Effector memory CD4-positive, alpha-beta T cell (primary cell): ENCODE results near the gene TRA2A.

Source experiments
- DNase-seq, 3 donors: peaks; one replicate each; pipeline ENCODE4 v3.0.0-alpha.2; 2020
- H3K27ac ChIP-seq: 2 replicates; pipeline ENCODE4 v1.7.0; 2013; ENCODE audit warnings: mild to moderate bottlenecking, low read length, moderate library complexity; ENCODE audit not compliant: insufficient read depth, poor library complexity, severe bottlenecking
- H3K27me3 ChIP-seq: replicated peaks from 2 replicates; pipeline ENCODE4 v1.7.0; 2013; ENCODE audit warnings: mild to moderate bottlenecking, low read length; ENCODE audit not compliant: insufficient read depth, control insufficient read depth, poor library complexity, severe bottlenecking
- H3K36me3 ChIP-seq: 2 replicates; pipeline ENCODE4 v1.7.0; 2013; ENCODE audit warnings: mild to moderate bottlenecking, low read length, moderate library complexity; ENCODE audit not compliant: control insufficient read depth, insufficient read depth
- H3K4me1 ChIP-seq: 2 replicates; pipeline ENCODE4 v1.7.0; 2013; ENCODE audit warnings: low read length, mild to moderate bottlenecking; ENCODE audit not compliant: control insufficient read depth, insufficient read depth, poor library complexity, severe bottlenecking
- H3K4me3 ChIP-seq: 2 replicates; pipeline ENCODE4 v1.7.0; 2013; ENCODE audit warnings: low read length, low read depth, mild to moderate bottlenecking; ENCODE audit not compliant: insufficient read depth, poor library complexity, severe bottlenecking
- H3K9me3 ChIP-seq: 2 replicates; pipeline ENCODE4 v1.7.0; 2013; ENCODE audit warnings: mild to moderate bottlenecking, low read length, moderate library complexity; ENCODE audit not compliant: control insufficient read depth

TRA2A gene

GRCh38 chr7:23471106-23471859 is 60.5 kb downstream of the TRA2A start:
- H3K36me3 ChIP-seq: no peaks in the 10 kb centered on the region
- H3K4me1 ChIP-seq: peaks cover 49% of the 10 kb centered on the region
- H3K27ac ChIP-seq: no peak overlapping the region
- no peaks in the 10 kb centered on the region for H3K9me3 ChIP-seq
- no peak for DNase-seq
- H3K4me3 ChIP-seq: peak overlapping the region; percentile 15
- peaks cover 99% of the 10 kb centered on the region for H3K27me3 ChIP-seq

GRCh38 chr7:23470330-23471105 is 61.3 kb downstream of the TRA2A start, which contains the start of gene IGF2BP3:
Gene IGF2BP3, minus strand, starts transcription at chr7:23470491. Its CDS starts 381 bp downstream, at chr7:23470110.
- Histone ChIP-seq H3K27ac (no peak within 1 kb of the TSS), H3K27me3 (peaks cover 94% of the 10 kb centered on the region), H3K36me3 (no peaks in the 10 kb centered on the region), H3K4me1 (peaks cover 49% of the 10 kb centered on the region), H3K4me3 (peak within 1 kb of the TSS; percentile 50), H3K9me3 (no peaks in the 10 kb centered on the region)
- no peak for DNase-seq

DNA sequence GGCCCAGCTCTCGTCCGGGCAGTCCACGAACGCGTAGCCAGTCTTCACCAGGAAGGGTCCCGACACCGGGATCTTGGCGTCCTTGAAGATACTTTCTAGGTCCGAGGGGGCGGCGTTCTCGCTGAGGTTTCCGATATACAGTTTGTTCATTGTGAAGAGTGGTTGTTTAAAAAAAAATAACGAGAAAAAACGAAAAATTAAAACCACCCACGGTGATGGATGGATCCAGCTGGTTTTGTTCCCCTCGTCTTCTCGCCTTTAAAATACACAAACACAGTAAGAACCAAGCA is 61.9 kb downstream of the TRA2A start:
- H3K36me3 ChIP-seq: no peaks in the 10 kb centered on the region
- no peak overlapping the region for H3K27ac ChIP-seq
- H3K4me3 ChIP-seq: no peak overlapping the region
- H3K27me3 ChIP-seq: peaks cover 94% of the 10 kb centered on the region
- no peak for DNase-seq
- no peaks in the 10 kb centered on the region for H3K9me3 ChIP-seq
- H3K4me1 ChIP-seq: peaks cover 49% of the 10 kb centered on the region

- no peak for DNase-seq
- H3K27me3 ChIP-seq: peaks cover 90% of the 10 kb centered on the region
- H3K4me3 ChIP-seq: peak overlapping the region; percentile 50
- no peaks in the 10 kb centered on the region for H3K36me3 ChIP-seq
- H3K27ac ChIP-seq: no peak overlapping the region
- H3K9me3 ChIP-seq: no peaks in the 10 kb centered on the region
- peaks cover 48% of the 10 kb centered on the region for H3K4me1 ChIP-seq
Measured at GRCh38 chr7:23469150-23469960, 62.4 kb downstream of the TRA2A start.

GRCh38 chr7:23468526-23469149 is 63.1 kb downstream of the TRA2A start:
- Histone ChIP-seq H3K27ac (no peak overlapping the region), H3K36me3 (no peaks in the 10 kb centered on the region), H3K27me3 (peaks cover 83% of the 10 kb centered on the region), H3K4me3 (peak overlapping the region; percentile 50), H3K9me3 (no peaks in the 10 kb centered on the region), H3K4me1 (peaks cover 41% of the 10 kb centered on the region)
- no peak for DNase-seq

DNA sequence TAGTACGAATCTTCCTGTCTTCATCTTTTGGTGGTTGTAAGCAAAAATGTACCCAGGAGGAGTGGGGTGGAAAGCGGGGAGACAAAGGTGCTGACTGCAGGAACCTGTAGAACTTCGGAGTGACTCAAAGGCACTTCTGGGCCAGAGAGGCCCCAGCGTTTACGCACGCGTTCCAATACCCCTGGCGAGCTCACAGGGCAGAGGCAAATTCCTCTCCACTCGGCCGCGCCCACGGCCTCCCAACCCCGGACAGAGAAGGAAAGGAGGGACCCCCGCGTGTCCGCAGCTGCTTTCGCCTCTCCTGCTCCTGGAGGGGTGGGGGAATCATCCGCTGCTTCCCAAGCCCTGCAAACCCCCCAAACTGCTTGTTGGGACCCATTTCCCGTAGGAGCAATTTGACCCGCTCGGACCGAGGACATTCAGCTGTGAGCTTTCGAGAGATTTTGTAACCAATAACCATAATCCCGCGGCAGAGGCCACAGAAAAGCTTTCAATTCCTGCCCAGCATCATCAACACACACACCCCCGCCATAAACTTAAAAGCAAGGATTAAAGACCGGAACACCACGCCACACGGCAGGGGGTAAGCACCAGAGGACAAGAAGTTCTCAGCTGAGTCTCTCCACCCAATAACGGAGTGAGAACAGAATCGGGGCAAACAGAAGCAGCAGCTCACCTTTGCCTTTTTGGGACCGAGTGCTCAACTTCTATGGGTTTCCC is 63.8 kb downstream of the TRA2A start:
- Histone ChIP-seq H3K4me3 (peak overlapping the region; percentile 26), H3K36me3 (no peaks in the 10 kb centered on the region), H3K9me3 (no peaks in the 10 kb centered on the region), H3K4me1 (peaks cover 40% of the 10 kb centered on the region), H3K27me3 (peaks cover 76% of the 10 kb centered on the region), H3K27ac (no peak overlapping the region)
- no peak for DNase-seq

DNA sequence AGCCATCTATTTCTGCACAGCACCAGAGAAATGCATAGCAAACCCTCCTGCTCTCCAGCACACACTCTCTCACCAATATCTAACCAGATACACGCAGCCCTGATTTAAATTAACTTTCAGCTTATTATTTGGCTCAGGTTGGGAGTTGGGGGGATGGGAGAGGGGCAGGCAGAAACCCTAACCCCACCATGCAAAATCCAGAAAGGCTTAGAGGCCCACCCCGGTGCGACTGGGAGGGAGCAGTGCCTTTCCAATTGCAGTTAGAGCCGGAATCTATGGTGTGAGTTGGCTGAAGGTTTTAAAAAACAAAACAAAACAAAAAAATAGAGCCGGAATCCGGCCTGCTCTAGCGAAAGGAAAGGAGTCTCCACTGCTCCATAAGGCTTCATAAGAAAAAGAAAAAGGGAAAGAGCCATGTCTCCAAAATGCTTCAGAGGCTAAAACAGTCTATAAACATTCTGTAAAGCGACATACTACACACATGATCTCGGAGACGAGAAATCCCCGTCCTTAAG is 64.4 kb downstream of the TRA2A start:
- no peak for DNase-seq
- peaks cover 40% of the 10 kb centered on the region for H3K4me1 ChIP-seq
- H3K9me3 ChIP-seq: no peaks in the 10 kb centered on the region
- H3K4me3 ChIP-seq: no peak overlapping the region
- H3K27ac ChIP-seq: no peak overlapping the region
- H3K27me3 ChIP-seq: peaks cover 70% of the 10 kb centered on the region
- no peaks in the 10 kb centered on the region for H3K36me3 ChIP-seq

GRCh38 chr7:23462846-23463245 is 68.9 kb downstream of the TRA2A start:
- no peaks in the 10 kb centered on the region for H3K9me3 ChIP-seq
- DNase-seq: no peak
- H3K27me3 ChIP-seq: peaks cover 25% of the 10 kb centered on the region
- no peaks in the 10 kb centered on the region for H3K36me3 ChIP-seq
- H3K27ac ChIP-seq: no peak overlapping the region
- H3K4me1 ChIP-seq: peaks cover 5% of the 10 kb centered on the region
- H3K4me3 ChIP-seq: no peak overlapping the region

DNA sequence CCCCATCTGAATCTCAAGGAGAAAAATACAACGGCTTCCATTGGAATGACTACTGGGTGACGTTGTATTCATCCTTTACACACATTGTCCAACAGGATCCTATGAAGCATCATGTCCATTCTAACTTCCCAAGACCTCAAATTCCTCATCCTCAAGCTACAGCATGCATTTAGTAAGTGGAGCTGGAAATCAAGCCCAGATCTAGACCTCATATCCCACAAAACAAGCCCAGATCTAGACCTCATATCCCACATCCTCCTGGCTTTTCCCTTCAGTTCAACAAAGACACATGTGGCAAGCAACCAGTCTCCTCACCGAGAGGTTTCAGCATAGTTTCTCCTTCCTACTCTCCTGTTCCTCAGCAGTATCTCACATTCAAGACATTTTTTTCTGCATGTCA is 73.7 kb downstream of the TRA2A start:
- no peak for DNase-seq
- no peaks in the 10 kb centered on the region for H3K9me3 ChIP-seq
- no peak overlapping the region for H3K27ac ChIP-seq
- H3K36me3 ChIP-seq: no peaks in the 10 kb centered on the region
- H3K4me1 ChIP-seq: no peaks in the 10 kb centered on the region
- no peak overlapping the region for H3K4me3 ChIP-seq
- H3K27me3 ChIP-seq: no peaks in the 10 kb centered on the region
